ENCODE results near the gene RBM26.
"Not testable (repeated sequence)": the region's sequence is repeated elsewhere in the genome, so short reads cannot be mapped to it uniquely, and the experiment has no call there.

RBM26 gene

DNA sequence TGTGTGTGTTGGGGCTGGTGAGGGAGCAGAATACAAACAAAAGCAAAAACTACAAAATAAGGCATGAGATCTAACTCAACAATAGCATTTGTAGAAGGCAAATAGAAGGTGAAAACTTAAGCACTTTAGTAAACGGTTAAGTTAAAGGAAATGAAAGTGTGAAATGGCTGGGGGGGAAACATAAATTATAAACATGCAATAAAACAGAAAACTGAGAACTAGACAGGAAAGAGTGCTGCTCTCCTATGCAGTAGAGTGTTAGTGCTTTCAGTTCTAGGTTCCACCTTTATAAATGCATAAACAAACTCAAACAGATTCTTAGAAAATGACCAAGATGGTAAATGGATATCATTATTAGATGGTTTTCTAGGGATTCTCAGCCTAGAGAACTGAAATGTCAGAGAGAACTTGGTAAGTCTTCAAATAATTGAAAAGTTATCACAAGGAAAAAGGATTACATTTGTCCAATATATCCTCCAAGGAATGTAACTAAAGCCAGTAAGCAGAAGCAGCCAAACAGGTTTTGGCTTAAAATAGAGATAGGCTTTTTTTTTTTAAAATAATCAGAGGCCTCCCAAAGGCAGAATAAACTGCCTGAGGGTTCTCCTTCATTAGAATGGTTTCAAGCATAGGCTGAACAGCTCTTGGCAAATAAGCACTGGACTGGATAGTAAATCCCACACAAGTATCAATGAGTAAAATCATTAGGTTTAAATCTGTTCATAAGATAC lies 23.3 kb downstream of the RBM26 start:
- no peak for DNase-seq

DNA sequence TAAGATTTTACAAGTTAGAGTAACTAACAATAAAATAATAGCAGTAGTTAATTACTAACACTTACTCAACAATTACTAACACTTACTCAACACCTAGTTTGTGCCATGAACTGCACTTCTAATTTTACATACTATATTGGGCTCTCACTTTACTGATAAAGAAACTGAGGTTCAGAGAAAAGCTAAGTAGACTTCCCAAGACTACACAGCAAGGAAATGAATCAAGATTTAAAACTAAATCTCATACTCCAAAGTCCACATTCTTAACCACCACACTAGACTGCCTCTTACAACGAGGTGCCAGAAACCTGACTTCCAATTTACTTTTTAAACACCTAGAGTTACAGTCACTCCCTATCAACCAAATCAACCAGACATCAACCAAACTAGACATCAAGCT lies 25.1 kb downstream of the RBM26 start:
- DNase-seq = no peak

DNA sequence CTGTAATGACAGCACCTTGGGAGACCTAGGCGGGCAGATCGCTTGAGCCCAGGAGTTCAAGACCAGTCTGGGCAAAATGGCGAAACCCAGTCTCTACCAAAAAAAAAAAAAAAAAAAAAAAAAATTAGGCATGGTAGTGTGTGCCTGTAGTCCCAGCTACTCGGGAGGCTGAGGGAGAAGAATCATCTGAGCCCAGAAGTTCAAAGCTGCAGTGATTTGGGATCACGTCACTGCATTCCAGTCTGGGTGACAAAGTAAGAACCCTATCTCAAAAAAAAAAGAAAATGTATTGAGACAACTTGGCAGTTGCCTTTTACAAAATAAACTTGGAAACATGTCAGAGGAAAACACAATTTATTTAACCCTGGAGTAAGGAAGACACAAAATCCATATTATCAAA lies 26.8 kb downstream of the RBM26 start:
- no peak for DNase-seq

DNA sequence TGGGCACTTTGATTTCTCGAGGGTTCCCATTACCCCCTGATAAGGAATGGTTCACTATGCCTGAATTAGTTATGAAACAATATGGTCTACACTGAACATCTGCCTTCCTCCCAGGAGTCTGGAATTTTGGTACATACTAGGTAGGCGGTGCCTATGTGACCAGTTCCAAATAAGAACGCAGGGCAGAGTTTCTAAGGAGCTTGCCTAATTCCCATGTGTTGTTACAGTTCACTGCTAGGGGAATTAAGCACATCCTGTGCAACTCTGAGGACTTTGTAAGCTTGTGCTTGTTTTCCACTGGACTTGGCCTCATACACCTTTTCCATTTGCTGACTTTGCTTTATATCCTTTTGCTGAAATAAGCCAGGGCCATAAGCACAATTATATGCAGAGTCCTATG lies 29.2 kb downstream of the RBM26 start:
- no peak for DNase-seq

DNA sequence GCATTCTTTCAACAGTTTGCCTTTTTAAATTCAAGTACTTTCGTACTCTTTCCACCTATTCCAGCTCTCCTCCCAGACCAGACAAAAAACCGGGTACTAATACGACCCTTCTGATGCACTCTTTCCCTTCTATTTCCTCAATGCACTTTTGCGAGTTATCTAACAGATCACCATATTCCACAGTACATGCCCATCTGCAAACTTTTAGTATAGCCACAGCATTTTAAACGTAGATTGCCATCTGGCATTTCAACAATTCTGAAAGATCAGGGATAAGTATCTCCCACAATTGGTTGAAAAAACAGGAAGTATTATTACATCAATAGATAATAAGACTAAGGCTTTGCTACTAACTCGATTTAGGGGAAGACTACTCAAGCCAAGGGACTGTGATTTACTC lies 31.5 kb downstream of the RBM26 start:
- DNase-seq = no peak

DNA sequence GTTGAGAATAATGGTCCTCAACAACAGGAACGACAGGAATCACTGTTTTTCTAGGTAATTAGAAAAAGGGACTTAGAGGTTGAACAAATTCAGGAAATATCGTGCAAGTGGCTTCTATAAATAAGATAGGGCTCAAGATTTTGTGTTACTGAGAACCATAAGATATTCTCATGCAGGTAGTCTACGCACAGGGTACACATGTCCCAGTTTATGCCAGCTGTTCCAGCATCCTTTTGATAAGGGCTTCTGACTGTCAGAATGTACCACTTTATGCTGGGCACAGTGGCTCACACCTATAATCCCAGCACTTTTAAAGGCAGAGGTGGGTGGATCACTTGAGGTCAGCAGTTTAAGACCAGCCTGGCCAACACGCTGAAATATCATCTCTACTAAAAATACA lies 32.1 kb downstream of the RBM26 start:
- DNase-seq = no peak

DNA sequence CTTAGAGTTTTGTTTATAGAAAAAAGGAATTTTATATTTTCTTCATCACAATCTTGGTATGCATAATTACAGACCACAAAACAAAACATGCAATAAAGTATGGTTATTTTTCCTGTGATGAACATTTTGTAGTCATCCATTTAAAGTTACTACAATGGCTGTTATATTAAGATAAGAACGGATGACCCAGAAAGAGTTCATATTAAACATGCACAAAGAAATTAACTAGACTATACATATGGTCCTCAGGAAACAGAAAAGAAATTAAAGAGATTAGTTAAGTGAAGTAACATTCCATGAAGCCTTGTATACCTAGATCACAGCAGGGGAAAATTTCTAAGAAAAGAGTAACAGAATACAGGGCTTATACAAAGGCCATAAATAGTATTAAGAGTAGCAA lies 36.8 kb downstream of the RBM26 start:
- DNase-seq = no peak

DNA sequence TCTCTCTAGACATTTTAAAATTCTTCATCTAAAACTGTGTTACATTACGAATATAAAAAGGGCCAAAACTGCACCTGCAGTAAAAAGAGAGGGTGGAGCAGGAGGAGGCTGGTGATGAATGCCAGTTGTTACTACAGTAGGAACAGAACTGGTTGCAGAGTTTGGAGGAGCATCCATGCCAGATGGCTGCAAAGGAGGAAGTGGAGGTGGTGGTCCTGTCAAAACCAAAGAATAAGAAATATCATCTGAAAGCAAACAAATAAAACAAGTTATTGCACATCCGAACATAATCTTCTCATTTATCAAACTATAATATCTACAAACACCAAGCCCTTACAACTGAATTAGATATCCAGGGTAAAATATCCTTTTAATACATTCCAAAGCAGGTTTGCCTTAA lies 40.1 kb downstream of the RBM26 start:
- no peak for DNase-seq

DNA sequence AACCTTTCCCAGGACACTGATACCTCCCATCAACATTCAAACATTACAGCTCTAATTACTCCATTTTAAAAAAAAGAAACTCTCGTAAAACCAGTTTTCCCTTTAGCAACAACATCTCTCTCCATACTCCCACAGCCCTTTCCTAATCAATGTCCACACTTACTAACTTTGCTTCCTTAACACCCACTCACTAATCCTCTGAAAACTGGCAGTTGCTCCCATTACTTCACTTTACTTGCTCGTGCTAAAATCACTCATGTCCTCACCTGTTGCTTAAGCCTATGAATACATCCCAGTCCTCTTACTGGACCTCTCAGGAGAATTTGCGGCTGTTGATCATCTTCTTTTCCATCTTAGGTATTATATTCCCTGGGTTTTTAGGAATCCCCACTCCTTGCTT lies 44.8 kb downstream of the RBM26 start:
- DNase-seq = no peak

DNA sequence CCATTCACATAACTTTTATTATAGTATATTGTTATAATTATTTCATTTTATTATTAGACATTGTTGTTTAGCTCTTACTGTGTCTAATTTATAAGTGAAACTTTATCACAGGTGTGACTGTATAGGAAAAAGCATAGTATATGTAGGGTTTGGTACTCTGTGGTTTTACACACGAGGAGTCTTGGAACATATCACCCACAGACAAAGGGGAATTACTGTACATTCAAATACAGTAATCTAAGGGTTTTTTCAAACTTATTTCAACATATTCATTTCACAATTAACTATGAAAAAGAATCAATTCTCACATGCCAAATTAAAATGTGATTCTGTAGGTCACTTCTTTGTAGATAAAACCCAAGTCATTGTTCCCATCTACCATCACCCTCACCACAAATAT lies 46.0 kb downstream of the RBM26 start:
- DNase-seq = no peak

DNA sequence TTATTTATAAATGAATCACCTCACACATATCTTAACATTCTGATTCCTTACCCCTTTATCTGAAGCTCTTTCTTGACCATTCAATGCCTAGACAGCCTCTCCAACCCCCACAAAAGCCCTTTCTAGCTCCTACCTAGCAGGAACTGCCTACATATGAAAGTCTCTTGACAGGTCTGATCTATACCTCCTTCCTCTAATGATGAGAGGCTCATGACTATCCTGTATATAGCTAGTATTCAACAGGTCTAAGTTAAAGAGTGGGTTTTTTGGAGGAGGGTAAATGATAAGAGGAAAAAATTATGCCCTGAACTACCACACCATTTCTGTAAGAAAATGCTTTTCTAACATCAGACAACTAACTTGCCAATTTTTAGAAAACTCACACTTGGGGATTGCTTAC lies 47.0 kb downstream of the RBM26 start:
- no peak for DNase-seq

DNA sequence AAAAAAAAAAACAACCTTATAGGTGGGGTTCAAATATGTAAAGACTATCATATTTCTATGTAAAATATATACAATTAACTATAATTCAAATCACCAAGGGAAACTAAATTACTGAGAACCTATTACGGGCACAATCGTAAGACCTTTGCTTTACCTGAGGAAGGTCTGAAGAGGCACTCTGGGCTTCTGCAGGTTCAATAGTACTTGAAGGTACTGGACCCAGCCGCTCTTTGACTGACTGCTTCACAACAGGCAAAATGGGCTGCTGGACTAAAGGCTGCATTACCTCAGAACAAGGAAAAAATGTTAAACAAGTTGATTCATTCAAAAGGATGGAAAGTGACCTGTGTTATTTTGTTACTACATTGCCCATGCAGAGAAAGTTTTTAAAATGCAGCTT lies 51.8 kb downstream of the RBM26 start:
- DNase-seq = no peak

DNA sequence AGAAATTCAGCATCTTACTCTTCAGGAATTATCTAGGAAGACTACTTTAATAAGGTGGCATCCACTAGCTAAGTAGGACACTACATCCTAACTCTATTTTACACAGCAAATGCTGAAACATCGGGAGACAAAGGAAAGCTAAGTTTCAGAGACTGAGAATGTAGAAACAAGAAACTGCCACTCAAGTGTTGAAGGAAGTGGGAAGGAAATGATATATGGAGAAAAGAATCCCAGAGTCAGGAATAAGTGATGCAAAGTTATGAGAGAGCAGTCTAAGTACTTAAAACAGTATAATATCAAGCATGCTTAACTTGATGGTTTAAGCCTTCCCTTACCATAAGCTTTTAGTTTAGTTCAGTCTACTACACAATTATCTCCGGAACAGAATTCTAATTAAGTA lies 52.4 kb downstream of the RBM26 start:
- no peak for DNase-seq

DNA sequence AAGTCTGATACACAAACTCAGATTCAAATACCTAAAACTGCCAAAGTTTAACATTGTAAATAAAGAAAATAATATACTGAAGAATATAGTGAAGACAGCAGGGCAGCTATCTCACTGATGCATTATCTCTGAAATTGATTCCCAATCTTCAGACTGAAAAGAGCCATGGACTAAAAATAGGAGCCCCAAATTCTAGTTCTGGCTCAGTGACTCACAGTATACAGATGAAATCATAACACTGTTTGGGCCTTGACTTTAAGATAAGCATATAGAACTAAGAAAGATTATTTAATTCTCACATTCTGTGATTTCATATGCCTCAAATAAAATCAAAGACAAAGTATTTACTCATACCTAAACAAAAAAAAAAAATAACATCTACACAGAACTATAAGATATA lies 53.9 kb downstream of the RBM26 start:
- no peak for DNase-seq

DNA sequence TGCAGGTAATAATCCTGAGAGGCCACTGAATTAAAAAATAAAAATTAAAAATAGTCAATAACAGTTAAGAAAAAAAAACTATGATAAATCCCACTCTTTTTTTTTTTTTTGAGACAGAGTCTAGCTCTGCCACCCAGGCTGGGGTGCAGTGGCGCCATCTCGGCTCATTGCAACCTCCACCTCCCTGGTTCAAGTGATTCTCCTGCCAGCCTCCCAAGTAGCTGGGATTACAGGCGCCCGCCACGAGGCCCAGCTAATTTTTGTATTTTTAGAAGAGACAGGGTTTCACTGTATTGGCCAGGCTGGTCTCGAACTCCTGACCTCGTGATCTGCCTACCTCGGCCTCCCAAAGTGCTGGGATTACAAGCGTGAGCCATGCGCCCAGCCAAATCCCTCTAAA lies 56.4 kb downstream of the RBM26 start:
- DNase-seq = not testable (repeated sequence)

DNA sequence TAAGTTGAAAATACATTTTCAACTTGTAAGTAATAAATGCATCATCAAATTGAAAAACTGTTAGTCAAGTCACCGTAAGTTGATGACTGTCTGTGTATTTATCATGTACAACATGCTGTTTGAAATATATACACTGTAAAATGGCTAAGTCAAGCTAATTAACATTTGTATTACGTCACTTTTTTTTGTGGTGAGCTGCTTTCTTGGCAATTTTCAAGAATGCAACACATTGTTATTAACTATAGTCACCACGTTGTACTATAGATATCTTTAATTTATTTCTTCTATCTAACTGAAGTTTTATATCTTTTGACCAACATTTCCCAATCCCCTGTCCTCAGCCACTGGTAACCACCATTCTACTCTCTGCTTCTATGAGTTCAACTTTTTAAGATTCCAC lies 57.0 kb downstream of the RBM26 start:
- no peak for DNase-seq

DNA sequence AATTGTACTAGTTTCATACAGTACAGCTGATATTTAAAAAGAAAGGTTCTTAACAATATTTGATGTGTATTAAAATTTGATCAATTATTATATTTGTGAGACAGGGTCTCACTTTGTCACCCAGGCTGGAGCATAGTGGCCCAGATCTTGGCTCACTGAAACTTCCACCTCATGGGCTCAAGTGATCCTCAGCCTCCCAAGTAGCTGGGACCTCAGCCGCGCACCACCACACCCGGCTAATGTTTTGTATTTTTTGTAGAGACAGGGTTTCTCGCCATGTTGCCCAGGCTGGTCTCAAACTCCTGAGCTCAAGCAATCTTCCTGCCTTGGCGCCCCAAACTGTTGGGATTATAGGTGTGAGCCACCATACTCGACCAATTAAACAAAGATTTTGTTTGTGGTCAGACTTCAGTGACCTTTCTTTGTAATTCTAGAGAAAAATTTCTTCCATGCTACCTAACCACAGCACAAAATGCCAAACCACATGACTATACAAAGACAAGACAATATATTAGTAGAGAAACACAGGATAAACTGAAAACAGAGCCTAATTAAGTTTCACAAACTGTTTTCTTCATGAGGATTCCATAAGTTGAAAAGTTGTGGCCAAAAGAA lies 59.6 kb downstream of the RBM26 start:
- no peak for DNase-seq

DNA sequence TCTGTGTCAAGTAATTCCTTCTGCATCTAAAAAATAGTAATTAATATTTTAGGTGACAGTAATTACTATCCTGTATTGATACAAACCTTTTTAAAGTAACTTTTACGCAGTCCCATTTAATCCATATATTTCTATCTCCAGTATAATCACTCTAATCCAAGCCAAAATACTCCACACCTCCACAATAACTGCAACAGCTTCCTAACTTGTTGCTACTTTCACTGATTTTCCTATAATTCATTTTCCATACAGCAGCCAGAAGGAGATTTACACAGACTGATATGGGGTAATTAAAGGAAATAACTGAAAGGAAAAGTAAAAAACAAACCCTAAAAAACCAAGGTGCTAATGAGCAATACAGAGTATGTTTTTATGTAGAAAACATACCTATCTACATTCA lies 64.9 kb downstream of the RBM26 start:
- DNase-seq = no peak

DNA sequence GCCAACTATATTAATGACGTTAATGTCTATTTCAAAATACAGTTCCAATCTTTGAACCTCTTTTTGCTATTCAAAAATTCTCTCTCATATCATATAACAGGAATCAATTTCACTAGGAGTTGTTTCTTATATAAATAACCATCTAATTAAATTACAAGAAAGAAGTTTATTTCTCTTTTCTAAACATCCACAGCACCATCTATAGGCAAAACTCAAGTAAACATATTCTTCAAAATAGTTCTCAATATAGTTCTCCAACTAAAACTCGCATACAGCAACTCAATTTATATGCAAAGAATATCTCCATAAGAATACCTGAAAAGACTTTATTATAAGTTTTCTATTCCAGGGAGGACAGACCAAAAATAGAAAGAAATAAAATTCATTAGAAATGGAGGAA lies 65.6 kb downstream of the RBM26 start:
- DNase-seq = no peak

DNA sequence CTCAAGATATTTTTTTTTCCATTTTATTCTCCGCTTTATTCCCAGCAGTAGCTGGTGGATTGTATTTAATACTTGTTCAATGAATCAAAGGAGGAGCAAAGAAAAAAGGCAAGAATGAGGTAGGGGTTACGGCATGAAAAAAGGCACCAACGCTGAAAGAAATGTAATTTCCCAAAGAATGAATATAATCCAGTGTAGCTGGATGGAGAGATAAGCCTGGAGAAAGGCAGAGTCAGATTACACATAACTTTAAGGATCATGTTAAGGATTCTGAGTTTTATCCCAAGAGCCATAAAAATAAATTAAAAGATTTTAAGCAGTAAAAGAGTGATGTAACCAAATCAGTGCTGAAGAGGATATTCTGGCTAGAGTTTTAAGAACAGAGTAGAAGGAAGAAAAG lies 67.7 kb downstream of the RBM26 start:
- no peak for DNase-seq

DNA sequence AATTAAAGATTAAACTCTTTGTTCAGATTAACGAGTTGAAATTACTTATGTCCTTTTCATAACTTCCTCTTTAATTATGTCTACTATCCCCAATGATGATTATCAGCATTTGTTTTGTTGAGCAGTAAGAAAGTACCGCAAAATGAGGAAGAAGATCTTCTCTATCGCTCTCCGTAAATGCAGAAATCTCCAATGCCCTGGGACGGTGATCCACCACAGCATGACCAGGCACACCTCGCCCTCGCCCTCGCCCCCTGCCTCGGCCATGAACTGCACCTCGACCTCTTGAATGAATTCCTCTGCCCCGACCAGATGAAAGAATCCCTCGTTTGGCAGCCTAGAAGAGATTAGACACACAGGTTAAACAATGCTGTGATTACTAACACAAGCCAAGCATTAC lies 69.1 kb downstream of the RBM26 start:
- DNase-seq = no peak

DNA sequence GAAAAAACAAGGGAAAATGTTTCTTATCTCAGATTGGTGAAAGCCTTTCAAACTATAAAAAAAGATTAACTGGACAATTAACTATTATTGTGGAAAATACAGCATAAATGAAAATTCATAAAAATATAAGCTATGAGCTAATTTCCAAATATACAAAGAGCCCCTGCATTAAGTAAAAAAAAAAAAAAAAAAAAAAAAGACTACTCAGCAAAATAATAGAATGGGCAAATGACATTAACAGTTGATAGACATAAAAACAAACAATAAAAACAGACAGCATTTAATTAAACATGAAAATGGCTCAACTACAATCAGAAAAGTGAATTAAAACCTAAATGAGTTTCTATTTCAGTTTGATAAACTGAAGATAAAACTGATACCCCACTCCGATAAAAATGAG lies 77.5 kb downstream of the RBM26 start:
- DNase-seq = no peak

DNA sequence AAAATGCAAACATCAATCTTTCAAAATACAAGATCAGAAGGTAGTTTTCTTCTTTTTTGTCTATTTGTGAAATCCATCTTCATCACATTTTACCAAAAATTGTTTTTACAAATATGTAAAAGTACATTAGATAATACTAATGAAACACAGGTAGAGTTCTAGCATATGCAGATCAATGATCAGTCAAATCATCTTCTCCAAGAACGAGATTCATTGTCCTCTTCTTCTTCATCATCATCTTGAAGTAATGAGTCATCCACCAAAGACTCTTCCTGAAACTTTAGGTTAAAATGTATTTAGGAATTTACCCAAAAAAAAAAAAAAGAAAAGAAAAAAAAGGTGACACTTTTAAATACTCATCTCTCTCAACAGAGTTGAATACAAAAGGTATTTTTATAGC lies 85.6 kb downstream of the RBM26 start:
- no peak for DNase-seq

DNA sequence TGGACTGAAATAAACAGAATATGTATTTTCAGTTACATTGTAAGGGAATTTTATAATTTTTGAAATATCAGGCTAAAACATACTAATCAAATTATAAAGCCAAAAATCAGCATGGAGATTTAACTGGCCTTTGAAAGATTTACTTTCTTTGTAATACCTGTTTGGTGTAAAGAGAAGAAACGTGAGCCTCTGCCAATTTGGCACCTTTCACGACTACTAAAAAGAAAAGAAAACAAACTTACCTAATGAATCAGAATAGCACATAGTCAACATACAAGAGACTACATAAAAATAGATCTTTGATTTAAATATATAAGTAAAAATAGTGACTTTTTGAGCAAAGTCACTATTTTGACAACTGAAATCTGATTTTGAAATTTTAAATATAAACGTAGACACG lies 87.4 kb downstream of the RBM26 start:
- no peak for DNase-seq

DNA sequence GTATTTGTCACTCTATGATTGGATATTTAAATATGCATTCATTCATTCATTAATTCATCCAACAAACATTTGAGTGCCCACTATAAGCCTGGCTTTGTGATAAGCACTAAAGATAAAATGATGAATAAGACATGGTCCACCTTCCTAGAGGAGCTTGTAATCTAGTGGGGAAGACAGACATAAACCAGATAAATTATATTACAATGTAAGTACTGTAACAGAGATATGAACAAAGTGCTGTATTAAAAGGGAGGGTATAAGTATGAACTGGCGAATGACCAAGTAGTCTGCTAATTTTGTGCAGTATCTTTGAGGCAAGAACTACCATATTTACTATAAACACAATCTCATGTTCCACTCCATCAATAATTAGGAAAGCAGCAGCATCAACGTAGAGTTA lies 88.2 kb downstream of the RBM26 start:
- DNase-seq = no peak

All from suppressor macrophage treated with lipopolysaccharide for 4 hours (primary cell).